HCT116 (cell line): ENCODE data around the gene RNF212.

ENCODE experiments used
- EZH2 ChIP-seq: fragments of 200-600 bp; sonication (generic); IDR thresholded peaks from 2 replicates; pipeline ENCODE4 v1.6.1; 2017; ENCODE audit warnings: antibody characterized with exemption, mixed run types
- EZH2phosphoT487 ChIP-seq: fragments of 200-600 bp; IDR thresholded peaks from 2 replicates; pipeline ENCODE4 v1.6.1; 2018; ENCODE audit warnings: antibody characterized with exemption, borderline replicate concordance
- MAX ChIP-seq: IDR thresholded peaks from 2 replicates; pipeline ENCODE4 v1.6.1; 2012
- POLR2A ChIP-seq: IDR thresholded peaks from 2 replicates; pipeline ENCODE4 v1.7.0; 2011; ENCODE audit warnings: borderline replicate concordance; ENCODE audit not compliant: insufficient read depth, insufficient read length; ENCODE audit errors: extremely low read depth
- POLR2AphosphoS5 ChIP-seq: IDR thresholded peaks from 2 replicates; pipeline ENCODE4 v1.6.1; 2011; ENCODE audit warnings: mild to moderate bottlenecking, low read depth, low read length, moderate library complexity
- RAD21 ChIP-seq: IDR thresholded peaks from 2 replicates; pipeline ENCODE4 v1.6.1; 2012; ENCODE audit warnings: low read depth, mild to moderate bottlenecking
- REST ChIP-seq: IDR thresholded peaks from 2 replicates; pipeline ENCODE4 v1.6.1; 2012; ENCODE audit warnings: low read depth
- SIN3A ChIP-seq: IDR thresholded peaks from 2 replicates; pipeline ENCODE4 v1.6.1; 2012; ENCODE audit warnings: low read depth
- TCF7L2 ChIP-seq: IDR thresholded peaks from 2 replicates; pipeline ENCODE4 v1.7.0; 2011; ENCODE audit warnings: borderline replicate concordance, inconsistent platforms; ENCODE audit not compliant: insufficient read depth, insufficient read length; ENCODE audit errors: extremely low read depth
- YY1 ChIP-seq: IDR thresholded peaks from 2 replicates; pipeline ENCODE4 v1.6.1; 2011; ENCODE audit warnings: low read length, low read depth, moderate library complexity, mild to moderate bottlenecking; ENCODE audit not compliant: insufficient replicate concordance; ENCODE audit errors: extremely low read depth
- ZNF274 ChIP-seq: fragments of 200-500 bp; sonication (Bioruptor generic); IDR thresholded peaks from 2 replicates; pipeline ENCODE4 v1.6.1; 2014; ENCODE audit warnings: mild to moderate bottlenecking, low read depth, low read length, inconsistent platforms
- TF ChIP-seq, protein P1 (sequence below), 3 experiments: fragments of 200-600 bp in 1 of 3; sonication (generic) in 1 of 3; IDR thresholded peaks in 2 of 3; conservative IDR thresholded peaks in 1 of 3; 2 replicates each; pipeline ENCODE4 v1.5.1; 2012 to 2017; ENCODE audit warnings: low read depth in 2 of 3, low read length in 2 of 3, antibody characterized with exemption in 1 of 3, borderline replicate concordance in 1 of 3, control low read depth in 1 of 3, mild to moderate bottlenecking in 1 of 3, mixed read lengths in 1 of 3, mixed run types in 1 of 3, moderate library complexity in 1 of 3; ENCODE audit not compliant: insufficient read depth in 1 of 3
- TF ChIP-seq, protein P2 (sequence below): IDR thresholded peaks from 2 replicates; pipeline ENCODE4 v1.6.1; 2012

- TF ChIP-seq EZH2phosphoT487, result no peak
- TF ChIP-seq ZNF274, result no peak
- TF ChIP-seq, protein P1, sequence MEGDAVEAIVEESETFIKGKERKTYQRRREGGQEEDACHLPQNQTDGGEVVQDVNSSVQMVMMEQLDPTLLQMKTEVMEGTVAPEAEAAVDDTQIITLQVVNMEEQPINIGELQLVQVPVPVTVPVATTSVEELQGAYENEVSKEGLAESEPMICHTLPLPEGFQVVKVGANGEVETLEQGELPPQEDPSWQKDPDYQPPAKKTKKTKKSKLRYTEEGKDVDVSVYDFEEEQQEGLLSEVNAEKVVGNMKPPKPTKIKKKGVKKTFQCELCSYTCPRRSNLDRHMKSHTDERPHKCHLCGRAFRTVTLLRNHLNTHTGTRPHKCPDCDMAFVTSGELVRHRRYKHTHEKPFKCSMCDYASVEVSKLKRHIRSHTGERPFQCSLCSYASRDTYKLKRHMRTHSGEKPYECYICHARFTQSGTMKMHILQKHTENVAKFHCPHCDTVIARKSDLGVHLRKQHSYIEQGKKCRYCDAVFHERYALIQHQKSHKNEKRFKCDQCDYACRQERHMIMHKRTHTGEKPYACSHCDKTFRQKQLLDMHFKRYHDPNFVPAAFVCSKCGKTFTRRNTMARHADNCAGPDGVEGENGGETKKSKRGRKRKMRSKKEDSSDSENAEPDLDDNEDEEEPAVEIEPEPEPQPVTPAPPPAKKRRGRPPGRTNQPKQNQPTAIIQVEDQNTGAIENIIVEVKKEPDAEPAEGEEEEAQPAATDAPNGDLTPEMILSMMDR (IDR thresholded peaks at IDR 0.05 in 2 of 3, conservative IDR thresholded peaks at IDR 0.05 in 1 of 3; ENCODE audit: borderline replicate concordance in 1 of 3, insufficient read depth in 1 of 3, low read depth in 2 of 3, low read length in 2 of 3), result no peak
- no peak for TF ChIP-seq MAX
- no peak for TF ChIP-seq EZH2
- no peak for TF ChIP-seq POLR2AphosphoS5
- TF ChIP-seq RAD21, result no peak
- TF ChIP-seq SIN3A, result no peak
- no peak for TF ChIP-seq REST
- TF ChIP-seq TCF7L2, result no peak
- TF ChIP-seq YY1, result no peak
- no peak for TF ChIP-seq POLR2A
- TF ChIP-seq, protein P2, sequence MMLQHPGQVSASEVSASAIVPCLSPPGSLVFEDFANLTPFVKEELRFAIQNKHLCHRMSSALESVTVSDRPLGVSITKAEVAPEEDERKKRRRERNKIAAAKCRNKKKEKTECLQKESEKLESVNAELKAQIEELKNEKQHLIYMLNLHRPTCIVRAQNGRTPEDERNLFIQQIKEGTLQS, result no peak
Measured at GRCh38 chr4:1154126-1154522, 40.8 kb upstream of the RNF212 start.
